T follicular helper cell (primary cell): Measurements from ENCODE around the gene MYBPC1.
A peak's percentile ranks its signal among the peaks of the same experiment; 100 is the strongest.
"Not testable (repeated sequence)": the region's sequence is repeated elsewhere in the genome, so short reads cannot be mapped to it uniquely, and the experiment has no call there.

Experiments used
- DNase-seq: peaks from one replicate; pipeline ENCODE4 v3.0.0-alpha.2; 2020; ENCODE audit warnings: low read depth

The MYBPC1 gene

DNA sequence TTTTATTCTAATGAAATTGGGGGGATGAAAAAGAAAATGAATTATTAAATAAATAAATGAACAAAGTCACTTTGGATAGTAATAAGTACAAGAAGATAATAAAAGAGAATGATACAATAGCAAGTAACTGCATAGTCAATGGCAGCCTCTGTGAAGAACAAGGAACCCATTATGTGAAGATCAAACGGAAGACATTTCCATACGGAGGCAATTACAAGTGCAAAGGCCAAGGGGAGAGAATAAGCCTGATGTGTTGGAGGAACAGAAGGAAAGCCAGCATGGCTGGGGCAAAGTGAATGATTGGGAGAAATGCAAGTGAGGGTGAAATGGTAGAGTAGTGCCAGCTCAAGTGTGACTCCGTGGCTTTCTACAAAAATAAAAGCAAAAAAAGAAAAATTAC is 58.7 kb downstream of the MYBPC1 start:
- no peak for DNase-seq

DNA sequence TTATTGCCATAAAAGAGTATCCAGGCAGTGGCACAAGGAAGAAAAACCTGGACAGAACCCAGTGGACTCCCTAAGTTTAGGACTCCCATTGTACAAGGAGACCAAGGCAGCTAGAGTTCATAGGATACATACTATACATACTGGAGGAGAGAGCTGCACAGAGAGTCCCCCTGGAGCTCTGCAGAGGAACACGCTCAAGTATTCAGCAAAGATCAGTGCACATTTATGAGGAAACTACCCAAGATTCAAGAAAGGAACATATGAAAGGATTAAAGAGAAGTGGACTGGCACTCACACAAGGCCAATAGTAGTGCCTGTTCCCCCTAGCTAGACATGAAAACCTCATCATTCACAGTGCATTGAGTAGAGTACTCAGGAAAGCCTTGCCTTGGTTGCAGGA is 59.7 kb downstream of the MYBPC1 start:
- no peak for DNase-seq

DNA sequence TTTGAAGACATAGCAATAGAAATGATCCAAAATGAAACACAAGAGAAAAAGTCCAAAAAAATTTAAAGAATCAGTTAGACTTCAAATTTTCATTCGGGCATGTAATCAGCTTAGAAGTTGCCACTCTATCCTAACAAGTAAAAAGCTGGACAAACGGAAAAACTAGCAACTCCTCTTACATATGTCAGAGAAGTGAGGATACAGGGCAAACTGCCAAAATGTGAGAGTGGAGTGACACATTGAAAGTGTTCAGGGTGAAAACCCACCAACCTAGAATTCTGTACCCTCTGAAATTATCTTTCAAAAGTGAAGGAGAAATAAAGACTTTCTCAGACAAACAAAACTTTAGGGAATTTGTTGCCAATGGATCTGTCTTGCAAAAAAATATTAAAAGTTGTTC is 60.6 kb downstream of the MYBPC1 start:
- no peak for DNase-seq

DNA sequence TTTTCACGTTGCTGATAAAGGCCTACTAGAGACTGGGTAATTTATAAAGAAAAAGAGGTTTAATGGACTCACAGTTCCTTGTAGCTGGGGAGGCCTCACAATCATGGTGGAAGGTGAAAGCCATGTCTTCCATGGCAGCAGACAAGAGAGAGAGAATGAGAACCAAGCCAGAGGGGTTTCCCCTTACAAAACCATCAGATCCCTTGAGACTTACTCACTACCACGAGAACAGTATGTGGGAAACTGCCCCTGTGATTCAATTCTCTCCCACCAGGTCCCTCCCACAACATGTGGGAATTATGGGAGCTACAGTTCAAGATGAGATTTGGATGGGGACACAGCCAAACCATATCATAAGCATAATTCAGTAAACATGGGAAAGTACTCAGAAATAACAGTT is 65.9 kb downstream of the MYBPC1 start:
- DNase-seq = not testable (repeated sequence)

DNA sequence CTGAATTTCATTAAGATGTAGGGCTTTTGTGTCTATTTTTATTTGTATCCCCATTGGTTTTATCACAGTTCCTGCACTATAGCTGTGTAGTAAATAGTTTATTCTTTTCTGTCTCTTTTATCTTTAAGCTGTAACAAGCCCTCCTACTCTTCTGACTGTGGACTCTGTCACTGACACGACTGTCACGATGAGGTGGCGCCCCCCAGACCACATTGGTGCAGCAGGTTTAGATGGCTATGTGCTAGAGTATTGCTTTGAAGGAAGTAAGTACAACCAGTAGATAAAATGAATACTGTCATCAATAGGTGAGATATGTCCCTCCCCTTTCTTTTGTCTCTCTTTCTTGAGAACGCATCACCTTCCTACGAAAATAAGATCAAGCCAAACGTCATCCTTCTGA is 68.5 kb downstream of the MYBPC1 start:
- DNase-seq = no peak

DNA sequence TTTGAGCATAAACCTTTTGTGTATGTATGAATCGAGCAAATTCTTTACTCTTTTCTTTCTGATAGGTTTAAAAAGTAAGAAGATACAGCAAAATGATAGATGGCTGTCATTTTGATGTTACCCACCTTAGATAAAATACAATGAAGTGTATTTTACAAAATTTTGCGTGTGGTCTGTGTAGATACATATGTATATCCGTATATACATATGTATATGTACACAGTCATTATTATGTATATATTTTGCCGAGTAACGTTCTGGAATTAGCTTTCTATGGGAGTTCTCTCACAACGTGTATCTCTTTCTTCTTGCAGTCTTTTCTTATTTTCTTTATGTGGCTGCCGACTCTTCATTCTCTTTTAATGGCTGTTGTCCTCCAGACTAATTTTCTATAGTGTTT is 70.2 kb downstream of the MYBPC1 start:
- no peak for DNase-seq

DNA sequence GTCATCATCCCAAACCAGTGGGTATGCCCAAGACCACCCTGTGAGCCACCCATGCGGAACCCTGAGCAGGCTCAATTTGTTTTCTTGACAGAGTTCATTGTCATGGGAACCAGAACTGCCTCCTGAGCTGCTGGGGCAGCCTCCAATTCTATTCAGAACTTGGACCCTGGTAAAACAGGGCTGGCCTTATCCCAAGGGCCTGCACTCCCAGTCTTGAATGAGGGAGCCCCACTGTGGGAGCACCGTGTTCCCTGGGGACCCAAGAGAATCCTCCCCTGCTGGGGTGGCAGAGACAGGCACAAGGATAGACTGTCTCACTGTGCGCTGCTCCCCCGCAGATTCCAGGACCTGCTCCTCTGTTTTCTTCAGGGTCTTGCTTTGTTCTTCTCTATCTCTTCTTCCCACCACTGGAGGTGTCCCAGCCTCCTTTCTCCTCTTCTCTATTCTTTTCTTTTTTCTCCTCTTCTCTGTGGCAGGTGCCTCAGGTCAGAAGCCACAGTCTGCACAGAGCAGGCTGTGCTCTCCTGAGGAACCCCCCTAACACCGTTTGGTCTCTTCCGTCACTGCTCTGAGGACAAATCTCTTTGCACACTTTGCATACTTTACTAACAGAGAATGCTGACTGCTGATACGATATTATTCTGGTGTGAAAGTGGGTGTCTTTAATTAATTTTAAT is 71.4 kb downstream of the MYBPC1 start:
- DNase-seq = no peak

DNA sequence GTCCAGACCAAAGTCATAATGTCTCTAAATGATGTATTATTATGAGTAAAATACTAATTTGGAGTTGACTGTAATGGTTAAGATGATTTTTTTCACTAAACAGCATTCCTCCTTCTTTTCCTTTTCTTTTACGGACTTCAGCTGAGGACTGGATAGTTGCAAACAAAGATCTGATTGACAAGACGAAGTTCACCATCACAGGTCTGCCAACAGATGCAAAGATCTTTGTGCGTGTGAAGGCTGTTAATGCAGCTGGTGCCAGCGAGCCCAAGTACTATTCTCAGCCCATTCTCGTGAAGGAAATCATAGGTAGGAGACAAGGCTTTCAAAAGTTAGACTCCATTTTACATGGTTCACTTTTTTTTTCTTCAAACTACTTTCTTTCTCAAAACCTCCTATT is 72.8 kb downstream of the MYBPC1 start:
- DNase-seq = no peak

DNA sequence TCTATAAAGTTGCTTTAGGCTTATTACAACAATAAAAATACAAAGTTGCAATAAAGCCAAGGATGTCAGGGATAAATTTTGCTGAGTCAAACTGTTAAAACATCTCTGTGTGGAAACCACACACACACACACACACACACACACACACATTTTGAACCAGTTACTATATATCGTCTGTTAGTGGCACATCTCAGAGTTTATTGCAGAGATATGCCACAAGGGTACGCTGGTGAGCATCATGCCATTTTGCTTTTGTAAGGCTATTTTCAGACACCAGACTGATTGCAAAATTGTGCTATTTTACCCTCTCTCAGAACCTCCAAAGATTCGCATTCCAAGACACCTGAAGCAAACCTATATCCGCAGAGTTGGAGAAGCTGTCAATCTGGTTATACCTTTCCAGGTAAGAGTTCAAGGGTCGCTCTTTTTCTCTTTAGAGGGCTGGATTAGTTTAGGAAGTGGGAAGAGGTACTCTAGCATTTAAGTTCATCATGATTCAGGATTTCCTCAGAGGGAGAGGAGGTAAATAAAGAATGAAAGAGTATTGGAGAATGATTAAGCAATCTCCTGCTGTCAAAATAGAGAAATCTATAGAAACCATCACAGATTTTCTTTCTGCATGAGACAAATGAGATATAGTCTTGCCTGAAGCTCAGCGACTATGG is 75.4 kb downstream of the MYBPC1 start:
- peak; percentile 9 for DNase-seq

DNA sequence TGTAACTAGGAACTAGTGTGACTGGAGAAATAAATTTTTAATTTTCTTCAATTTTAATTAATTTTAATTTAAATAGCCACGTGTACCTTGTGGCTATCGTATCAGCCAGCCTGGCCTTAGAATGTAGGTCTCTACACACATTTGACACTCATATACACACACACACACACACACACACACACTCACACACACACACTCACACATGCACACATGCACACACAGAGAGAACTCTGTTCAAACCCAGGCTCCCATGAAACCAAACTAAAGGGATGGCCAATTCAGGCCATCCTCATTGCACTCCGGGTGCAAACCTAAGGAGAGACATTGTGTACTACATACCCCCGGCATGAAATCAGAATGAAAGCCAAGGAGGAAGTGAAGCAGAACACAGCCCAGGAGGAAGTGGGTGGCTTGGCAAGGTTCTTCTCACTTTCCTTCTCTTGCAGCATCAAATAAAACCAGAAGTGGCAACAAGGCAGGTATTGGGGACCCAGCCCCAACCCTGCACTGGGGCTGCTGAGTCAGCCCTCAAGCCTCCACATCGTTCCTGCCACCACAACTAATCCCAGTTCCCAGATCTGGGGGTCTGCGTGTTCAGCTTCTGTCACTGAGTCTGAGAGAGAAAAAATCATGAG is 76.5 kb downstream of the MYBPC1 start:
- no peak for DNase-seq

DNA sequence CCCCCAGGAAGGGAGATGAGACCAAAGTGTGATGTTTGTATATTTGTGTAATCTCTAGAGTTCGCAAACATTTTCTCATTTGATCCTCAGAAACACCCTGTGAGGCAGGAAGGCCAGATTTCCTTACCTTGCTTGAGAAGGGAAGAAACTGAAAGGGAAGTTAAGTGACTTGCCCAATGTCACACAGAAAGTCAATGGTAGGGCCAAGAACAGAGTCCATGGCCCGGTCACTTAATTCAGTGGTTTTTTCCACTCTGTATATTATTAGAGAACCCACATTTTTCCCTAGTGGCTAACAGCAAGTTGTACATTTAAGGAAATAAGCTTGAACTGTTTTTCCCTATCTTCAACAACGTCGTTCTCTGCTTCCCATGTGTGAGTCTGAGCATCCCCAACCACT is 77.1 kb downstream of the MYBPC1 start:
- DNase-seq = no peak

DNA sequence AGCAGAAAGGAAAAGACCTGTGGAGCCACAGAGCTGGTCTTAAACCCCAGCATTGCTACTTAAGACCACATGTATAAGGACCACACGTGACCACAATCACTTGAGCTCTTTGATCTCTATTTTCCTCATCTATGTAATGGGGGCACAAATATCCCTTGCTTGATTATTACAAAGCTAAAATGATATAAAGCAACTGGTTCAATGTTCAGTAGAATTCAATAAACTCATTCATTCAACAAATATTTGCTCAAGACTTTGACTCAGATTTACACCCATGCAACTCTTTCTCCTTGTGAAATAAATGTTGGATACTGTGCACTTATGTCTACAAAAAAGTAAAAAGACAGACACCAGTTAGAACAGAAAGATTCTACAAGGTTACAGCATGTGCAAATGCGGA is 80.8 kb downstream of the MYBPC1 start:
- DNase-seq = no peak

DNA sequence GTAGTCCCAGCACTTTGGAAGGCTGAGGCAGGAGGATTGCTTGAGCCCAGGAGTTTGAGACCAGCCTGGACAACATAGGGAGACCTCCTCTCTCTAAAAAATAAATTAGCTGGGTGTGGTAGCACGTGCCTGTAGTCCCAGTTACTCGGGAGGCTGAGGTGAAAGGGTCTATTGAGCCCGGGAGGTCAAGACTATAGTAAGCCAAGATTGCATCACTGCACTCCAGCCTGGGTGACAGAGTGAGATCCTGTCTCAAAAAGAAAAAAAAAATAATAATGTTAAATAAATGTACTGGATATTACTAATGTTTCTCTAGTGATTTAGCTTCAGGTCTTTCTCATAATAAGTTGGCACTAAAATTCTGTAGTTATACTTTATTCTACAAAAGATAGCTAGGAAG is 81.7 kb downstream of the MYBPC1 start:
- DNase-seq = not testable (repeated sequence)

DNA sequence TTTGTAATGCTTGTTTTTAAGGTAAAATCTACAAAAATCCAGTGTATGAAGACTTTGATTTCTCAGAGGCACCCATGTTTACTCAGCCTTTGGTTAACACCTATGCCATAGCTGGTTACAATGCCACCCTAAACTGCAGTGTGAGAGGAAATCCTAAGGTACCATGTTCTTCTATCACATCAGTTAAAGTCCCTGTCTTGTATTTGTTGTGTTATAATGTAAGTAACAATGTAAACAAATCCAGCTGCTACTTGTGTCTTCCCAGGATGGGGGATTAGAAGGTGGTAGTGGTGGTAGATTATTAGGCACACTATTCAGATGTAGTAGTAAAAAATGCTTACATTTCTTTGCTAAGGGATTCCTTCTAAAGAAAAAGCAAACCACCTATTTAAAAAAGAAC is 83.3 kb downstream of the MYBPC1 start:
- no peak for DNase-seq

DNA sequence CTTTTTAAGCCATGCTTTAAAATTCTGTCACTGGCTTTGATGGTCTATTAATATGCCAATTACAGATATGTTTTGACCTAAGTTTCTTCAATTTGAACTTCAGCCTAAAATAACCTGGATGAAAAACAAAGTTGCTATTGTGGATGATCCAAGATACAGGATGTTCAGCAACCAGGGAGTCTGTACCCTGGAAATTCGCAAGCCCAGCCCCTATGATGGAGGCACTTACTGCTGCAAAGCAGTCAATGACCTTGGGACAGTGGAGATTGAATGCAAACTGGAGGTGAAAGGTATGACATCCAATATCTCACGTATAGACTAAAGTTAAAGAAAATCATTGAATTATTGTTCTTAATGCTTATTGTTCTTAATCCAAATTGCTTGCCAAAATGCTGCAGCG is 85.5 kb downstream of the MYBPC1 start:
- DNase-seq = no peak

DNA sequence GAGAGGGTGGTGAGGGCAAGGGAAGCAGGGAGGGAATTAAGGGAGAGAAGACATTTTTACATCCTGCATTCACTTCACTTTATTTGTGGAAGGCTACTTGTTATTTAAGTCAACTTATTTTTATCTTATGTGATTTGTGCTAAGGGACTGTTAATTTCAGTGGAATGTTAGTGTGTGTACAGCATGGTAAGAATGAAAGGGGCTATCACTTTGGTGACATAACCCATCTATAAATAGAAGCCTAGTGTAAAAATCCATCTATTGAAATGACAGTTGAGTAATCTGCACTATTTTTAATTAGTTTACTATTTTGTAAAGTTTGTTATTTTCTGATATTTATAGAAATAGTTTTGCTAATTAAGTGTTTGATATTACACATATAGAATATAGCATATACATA is 85.9 kb downstream of the MYBPC1 start:
- no peak for DNase-seq

DNA sequence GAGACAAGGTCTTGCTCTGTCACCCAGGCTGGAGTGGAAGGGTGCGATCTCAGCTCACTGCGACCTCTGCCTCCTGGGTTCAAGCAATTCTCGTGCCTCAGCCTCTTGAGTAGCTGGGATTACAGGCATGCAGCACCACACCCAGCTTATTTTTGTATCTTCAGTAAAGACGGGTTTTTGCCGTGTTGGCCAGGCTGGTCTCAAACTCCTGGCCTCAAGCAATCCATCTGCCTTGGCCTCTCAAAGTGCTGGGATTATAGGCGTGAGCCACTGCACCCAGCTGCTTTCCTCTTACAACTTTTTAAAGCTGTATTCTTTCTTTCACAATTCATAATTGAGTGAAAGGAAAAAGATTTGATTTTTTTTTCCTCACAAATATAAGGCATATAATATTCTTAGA is 86.9 kb downstream of the MYBPC1 start:
- DNase-seq = not testable (repeated sequence)

DNA sequence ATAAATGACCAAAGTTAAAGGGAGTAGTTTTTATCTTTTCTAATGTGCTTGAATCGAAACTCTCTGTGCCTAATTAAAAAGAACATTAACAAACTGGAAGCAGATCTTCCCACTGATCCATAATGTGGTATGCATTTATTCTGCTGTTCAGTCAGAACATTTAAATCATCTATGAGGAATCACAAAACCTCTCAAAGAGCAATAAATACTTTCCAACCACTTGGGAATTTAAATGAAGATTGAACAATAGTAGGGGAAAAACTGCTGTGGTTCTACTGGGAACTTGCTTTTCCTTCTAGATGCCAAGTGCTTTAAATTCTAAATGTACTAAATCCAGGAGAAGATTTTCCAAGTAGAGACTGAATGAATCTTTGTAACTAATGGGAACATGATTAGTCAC is 90.3 kb downstream of the MYBPC1 start:
- DNase-seq = no peak

DNA sequence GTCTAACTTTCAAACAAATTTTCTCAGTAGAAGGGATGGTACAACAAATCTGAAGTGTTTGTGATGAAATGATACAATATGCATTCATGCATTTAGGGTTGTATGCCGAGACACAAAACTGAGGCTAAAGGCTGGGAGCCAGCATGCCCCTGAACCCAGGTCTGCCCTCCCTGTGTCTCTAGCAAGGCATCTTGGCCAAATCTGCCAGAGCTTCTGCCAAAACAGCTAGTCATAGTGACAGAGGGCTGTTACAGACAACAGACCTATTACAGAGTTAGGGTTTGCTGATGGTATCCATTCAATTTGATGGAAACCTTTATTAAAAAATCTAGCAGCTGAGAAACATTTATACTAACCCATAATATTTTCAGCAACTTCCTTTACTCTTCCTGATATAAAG is 91.4 kb downstream of the MYBPC1 start:
- no peak for DNase-seq

DNA sequence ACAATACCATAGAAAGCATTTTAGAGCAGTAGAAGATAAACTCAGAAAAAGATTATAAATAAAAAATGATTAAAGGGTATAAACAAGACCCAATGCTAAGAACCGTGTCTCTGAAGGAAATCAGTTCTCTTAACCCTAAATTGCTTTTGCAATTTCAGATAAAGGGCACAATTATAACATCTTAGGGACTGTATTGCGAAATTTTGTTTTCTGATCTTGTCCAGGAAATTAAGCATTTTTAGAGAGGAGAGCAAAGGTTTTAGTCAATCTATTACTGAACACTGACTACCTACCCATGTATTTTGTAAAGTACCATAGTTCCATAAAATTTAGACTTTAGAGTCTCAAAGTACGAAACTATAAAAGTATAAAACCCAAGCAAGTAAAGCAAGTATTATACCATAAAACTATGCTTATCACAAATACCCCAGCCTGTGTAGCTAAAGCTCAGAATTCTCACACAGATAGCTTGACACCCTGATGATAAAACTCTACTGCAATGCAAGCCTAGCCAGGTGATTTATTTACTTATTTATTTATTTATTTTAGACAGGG is 95.8 kb downstream of the MYBPC1 start:
- DNase-seq = no peak

DNA sequence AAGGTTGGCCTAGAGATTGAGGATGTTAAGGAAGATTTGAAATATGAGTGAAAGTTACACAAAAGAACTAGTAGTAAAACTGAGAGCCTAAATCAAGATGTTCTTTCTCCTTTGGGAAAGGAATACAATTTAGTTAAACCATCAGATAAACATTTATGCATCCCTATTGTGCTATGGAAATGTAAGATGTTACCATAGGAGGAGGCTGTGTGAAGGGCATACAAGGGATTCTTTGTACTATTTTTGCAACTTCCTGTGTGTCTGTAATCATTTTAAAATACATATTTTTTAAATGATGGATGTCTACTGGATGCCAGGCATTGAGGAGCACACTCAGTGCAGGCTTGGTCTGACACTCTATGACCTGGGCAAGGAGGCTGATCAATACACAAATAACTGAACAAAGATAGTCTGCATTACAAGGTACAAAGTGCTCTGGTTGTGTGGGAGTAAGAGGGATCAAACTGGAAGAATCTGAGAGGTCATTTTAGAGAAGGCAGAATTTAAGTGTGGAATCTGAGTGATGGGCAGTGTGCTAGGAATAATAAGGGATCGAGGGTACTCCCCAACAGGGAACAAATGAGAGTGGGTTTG is 96.8 kb downstream of the MYBPC1 start:
- no peak for DNase-seq

DNA sequence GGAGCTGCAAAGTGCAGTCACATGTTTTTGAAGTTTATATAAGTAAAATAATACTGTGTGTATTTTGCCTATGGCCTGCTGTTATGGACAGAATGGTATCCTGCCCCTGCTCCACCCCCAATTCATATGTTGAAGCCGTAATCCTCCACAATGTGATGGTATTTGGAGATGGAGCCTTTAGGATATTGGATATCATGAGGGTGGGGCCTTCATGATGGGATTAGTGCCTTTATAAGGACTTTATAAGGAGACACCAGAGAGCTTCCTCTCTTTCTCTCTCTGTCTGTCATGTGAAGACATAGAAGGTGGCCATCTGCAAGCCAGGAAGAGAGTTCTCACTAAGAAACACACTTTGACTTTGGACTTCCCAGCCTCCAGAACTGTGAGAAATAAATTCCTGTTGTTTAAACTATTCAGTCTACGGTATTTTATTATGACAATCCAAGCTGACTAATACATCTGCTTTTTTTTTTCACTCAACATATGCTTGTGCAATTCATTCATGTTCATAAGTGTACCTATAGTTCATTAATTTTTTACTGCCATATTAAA is 99.6 kb downstream of the MYBPC1 start:
- DNase-seq = no peak

DNA sequence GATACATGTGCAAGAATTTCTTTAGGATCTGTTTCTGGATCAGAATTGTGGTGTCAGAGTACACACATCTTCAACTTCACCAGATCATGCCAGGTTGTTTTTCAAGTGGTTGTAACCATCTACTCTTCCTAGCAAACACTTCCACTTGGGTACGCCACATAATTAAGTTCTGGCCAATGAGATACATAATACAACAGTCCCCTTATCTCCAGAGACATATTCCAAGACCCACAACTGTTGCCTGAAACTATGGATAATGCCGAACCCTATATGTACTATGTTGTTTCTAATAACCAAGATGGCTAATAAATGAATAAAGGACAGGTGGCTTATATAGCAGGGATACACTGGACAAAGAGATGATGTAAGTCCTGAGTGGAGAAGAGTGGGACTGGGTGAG is 100.2 kb downstream of the MYBPC1 start:
- no peak for DNase-seq
